ENCODE results near the gene APEH.

DNA sequence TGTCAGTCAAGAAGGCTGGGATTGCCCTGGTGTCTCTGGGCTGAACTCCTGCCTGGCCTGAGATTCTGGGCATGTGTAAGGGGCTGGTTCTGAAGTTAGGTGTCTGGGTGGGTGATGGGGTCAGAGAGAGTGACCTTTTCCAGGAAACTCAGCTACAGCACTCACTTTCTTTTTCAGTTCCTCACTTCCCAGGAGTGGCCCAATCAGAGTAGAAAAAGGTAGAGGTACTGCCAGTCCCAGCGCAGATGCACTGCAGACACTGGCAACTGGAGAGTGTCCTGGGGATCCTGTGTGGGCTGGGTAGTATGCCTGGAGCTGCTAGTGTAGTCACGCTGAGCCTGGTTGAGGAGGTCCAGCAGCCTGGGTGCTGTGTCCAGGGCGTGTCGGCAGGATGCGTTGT lies 46.5 kb upstream of the APEH start:
- TF ChIP-seq EZH2 (IDR thresholded peaks at IDR 0.05) (no peak), POLR2AphosphoS5 (IDR thresholded peaks at IDR 0.05; ENCODE audit: borderline replicate concordance, low read depth, low read length) (no peak), FOXP2 (optimal IDR thresholded peaks at IDR 0.05; ENCODE audit: control extremely low read depth, extremely low read length, insufficient read depth) (no peak)

Data from SK-N-MC (cell line).